Measurements from ENCODE around the gene HSPD1.

The HSPD1 gene

GRCh38 chr2:197499594-197500502, at the start of gene HSPD1, which contains the start of gene HSPE1:
TSS of gene HSPD1 (minus strand) at chr2:197499840. CDS start at chr2:197498848, 992 bp downstream.
TSS of gene HSPE1 (plus strand) at chr2:197500379. CDS start at chr2:197500437, 58 bp downstream.
- H3K4me3 ChIP-seq (ENCODE audit: low read length): peak within 1 kb of the TSS; percentile 99
- no peak for TF ChIP-seq ZNF274 (IDR thresholded peaks at IDR 0.05; ENCODE audit: low read depth, low read length)

GRCh38 chr2:197548582-197548981, 48.9 kb upstream of the HSPD1 start:
- no peak for TF ChIP-seq ZNF274 (IDR thresholded peaks at IDR 0.05; ENCODE audit: low read depth, low read length)
- no peak overlapping the region for H3K4me3 ChIP-seq (ENCODE audit: low read length)

DNA sequence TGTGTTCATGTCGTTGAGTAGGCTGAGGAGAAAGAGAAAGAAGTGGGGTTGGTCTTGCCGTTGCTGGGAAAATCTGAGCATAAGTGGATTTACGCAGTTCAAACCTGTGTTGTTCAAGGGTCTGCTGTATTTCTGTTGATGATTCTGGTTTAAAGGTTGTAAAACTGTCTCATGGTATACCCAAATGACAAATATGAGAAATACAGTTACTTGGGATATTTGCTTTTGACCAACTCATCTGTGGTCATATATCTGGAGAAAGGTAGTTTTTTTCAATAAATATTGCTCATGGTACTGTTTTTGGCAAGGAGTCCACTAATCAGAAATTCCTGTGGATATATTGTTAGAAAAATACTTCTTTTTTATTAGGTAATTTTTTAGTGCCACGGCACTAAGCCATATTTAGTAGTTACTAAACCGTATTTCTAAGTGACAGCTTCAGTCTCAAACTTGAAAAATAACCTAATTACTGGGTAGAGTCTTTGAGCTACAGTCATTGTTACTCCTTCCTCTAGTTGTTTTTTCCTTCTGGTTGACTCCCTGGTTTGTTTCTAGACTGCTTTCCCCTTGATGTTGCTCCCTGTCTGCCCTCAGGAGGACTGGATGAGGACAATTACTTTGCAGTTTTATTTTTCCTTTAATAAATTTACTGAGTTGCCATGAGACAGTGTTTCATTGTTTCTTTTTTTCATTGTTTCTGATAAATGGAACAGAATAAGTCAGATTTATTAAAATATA, 47.7 kb upstream of the HSPD1 start:
- H3K4me3 ChIP-seq (ENCODE audit: low read length): no peak overlapping the region
- no peak for TF ChIP-seq ZNF274 (IDR thresholded peaks at IDR 0.05; ENCODE audit: low read depth, low read length)

- no peak overlapping the region for H3K4me3 ChIP-seq (ENCODE audit: low read length)
- no peak for TF ChIP-seq ZNF274 (IDR thresholded peaks at IDR 0.05; ENCODE audit: low read depth, low read length)
These were observed 43.6 kb upstream of the HSPD1 start for GRCh38 chr2:197543206-197543605.

DNA sequence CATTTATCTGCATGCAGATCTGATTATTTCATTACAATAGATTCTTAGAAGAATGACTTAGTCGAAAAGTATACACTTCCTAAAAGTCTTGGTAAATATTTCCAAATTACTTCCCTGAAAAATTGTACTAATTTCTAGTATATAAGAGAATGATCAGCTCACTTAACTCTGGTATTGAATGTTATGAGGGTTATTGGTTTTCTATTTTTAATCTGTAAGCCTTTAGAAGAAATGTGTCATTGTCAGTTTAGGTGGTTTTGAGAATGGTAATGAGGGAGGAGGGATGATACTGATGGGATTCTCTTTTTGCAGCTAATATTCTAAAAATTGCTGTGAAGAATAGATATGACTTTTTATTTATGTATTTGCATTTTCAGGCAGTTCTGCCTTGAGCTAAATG, 40.1 kb upstream of the HSPD1 start:
- no peak for TF ChIP-seq ZNF274 (IDR thresholded peaks at IDR 0.05; ENCODE audit: low read depth, low read length)
- no peak overlapping the region for H3K4me3 ChIP-seq (ENCODE audit: low read length)

DNA sequence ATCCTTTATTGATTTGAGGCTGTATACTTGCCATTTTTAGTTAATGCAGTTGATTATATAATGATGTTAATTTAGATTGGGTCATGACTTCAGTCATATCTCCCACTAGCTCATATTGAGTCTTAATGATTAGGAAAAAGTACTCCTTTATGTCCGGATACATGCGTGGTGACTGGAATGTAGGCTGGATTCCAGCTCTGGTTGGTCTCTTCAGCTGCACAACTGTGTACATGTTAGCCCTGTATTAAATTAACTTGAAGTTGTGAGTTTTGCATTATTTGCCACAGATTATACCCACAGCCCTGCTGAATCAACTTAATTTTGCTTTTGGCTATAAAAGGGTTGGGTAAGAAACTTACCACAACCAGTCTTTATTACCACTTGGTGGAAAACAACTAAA, 38.8 kb upstream of the HSPD1 start:
- H3K4me3 ChIP-seq (ENCODE audit: low read length): no peak overlapping the region
- no peak for TF ChIP-seq ZNF274 (IDR thresholded peaks at IDR 0.05; ENCODE audit: low read depth, low read length)

DNA sequence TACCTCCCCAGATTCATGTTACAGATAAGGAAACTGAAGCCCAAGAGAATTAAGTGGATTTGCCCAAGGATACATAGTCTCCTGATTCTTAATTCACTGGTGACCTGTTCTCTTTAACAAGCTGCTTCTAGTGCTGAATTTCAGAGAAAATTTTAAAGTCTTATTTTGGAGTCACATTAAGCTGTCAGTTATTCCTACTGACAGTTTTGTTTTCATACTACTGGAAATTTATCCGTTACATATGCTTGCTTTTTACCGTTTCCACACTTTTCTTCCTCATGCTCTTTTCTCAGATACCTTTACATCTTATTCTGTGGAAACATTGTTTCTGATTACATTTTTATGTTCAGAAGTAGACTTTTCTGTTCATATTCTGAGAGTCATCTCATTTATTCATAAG, 17.5 kb upstream of the HSPD1 start:
- no peak for TF ChIP-seq ZNF274 (IDR thresholded peaks at IDR 0.05; ENCODE audit: low read depth, low read length)
- H3K4me3 ChIP-seq (ENCODE audit: low read length): peak overlapping the region; percentile 91; the same call in 1 of the 2 replicates

- TF ChIP-seq ZNF274 (IDR thresholded peaks at IDR 0.05; ENCODE audit: low read depth, low read length): no peak
These were observed 16.7 kb upstream of the HSPD1 start for GRCh38 chr2:197516393-197516761.

DNA sequence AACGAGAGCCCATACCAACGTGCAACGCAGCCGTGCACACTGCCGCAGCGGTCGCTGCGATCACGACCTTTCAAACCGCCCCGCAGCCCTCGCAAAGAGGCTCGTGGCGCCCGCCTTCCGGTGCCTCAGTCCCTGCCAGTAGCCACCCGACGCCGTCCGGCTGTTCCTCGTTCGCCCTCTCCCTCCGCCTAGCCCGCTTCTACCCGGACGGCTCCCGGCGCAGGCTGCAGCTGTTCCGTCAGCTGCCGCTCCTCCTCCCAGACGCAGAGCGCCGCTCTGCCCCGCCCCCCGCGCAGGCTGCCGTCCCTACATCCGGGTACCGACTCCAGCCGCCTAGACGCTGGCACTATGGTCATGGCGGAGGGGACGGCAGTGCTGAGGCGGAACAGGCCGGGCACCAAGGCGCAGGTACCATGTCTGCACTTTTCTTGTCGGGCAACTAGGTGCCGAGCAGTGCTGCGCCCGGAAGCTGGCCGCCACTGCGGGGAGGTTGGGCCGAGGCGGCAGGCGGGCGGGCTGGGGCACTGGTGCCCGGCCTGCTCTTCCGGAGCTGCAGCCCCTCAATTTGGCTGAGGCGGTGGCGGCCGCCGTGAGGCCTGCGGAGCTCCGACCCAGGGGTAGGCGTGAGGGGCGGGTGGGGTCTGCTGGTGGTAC, 16.2 kb upstream of the HSPD1 start, which contains the start of gene MOB4:
MOB4 (plus strand) TSS at position 328 of the 654 bp plus-strand sequence; CDS start at position 349, 21 bp downstream.
- TF ChIP-seq ZNF274 (IDR thresholded peaks at IDR 0.05; ENCODE audit: low read depth, low read length): no peak
- peak within 1 kb of the TSS; percentile 91 for H3K4me3 ChIP-seq (ENCODE audit: low read length)

More at GRCh38 chr2:197516393-197516761, 16.7 kb upstream of the HSPD1 start:
- peak overlapping the region; percentile 91 for H3K4me3 ChIP-seq (ENCODE audit: low read length)

- H3K4me3 ChIP-seq (ENCODE audit: low read length): peak overlapping the region; percentile 91
- no peak for TF ChIP-seq ZNF274 (IDR thresholded peaks at IDR 0.05; ENCODE audit: low read depth, low read length)
These were observed 15.7 kb upstream of the HSPD1 start for GRCh38 chr2:197515315-197515738.

DNA sequence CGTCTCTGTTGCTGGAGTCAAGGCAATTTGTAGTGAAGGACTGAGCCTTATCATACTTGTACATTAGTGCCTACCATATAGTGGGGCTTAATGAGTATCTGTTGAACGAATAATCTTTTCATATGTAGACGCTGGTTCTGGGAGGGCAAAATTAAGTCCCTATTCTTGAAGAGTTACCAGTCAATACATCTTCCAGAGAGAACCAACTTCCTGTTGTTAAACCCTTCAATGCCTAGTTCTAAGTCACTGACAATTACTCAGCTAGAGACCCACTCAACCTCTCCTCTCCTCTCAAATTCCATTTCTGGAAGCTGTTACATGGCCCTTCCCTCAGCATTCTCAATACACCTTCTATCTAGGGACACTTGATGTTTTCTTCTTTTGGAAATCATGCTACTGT, 15.1 kb upstream of the HSPD1 start:
- TF ChIP-seq ZNF274 (IDR thresholded peaks at IDR 0.05; ENCODE audit: low read depth, low read length): no peak
- peak overlapping the region; percentile 91; the same call in 1 of the 2 replicates for H3K4me3 ChIP-seq (ENCODE audit: low read length)

GRCh38 chr2:197513915-197514314, 14.3 kb upstream of the HSPD1 start:
- no peak overlapping the region for H3K4me3 ChIP-seq (ENCODE audit: low read length)

GRCh38 chr2:197506658-197507057, 7.0 kb upstream of the HSPD1 start:
- no peak for TF ChIP-seq ZNF274 (IDR thresholded peaks at IDR 0.05; ENCODE audit: low read depth, low read length)
- H3K4me3 ChIP-seq (ENCODE audit: low read length): no peak overlapping the region

More at GRCh38 chr2:197513915-197514314, 14.3 kb upstream of the HSPD1 start:
- no peak for TF ChIP-seq ZNF274 (IDR thresholded peaks at IDR 0.05; ENCODE audit: low read depth, low read length)

DNA sequence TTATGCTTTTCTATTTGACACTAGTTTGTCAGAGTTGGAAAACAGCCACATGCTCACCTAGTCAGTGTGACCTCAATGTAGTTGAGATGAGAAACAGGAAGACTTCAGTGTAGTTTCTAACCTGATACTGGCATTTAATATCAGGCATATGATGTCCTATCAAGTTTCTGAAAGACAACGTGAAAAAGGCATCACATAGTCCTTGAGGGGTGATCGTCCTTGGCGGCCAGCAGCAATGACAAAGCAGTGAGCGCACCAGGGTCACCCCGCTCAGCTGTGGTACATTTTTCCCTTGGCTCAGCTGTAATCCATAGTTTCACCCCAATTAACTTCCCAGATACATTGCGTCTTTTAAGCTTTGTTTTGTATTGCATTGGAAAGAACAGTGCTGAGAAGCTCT, 4.9 kb upstream of the HSPD1 start:
- no peak for TF ChIP-seq ZNF274 (IDR thresholded peaks at IDR 0.05; ENCODE audit: low read depth, low read length)

More for the DNA sequence above, 4.9 kb upstream of the HSPD1 start:
- no peak overlapping the region for H3K4me3 ChIP-seq (ENCODE audit: low read length)

All from GM08714 (cell line).